Activated T-cell treated with anti-CD3 and anti-CD28 coated beads, Interleukin-2, amount 50 U/mL, for 4 hours (primary cell): ENCODE data around the gene PROSER1. TPM values are rescaled to one million over a fixed set of nuclear protein-coding genes. Genes with fewer than 3 reads are reported as not detected.

Experiments
- total RNA-seq, 3 donors: library from RNA; stranded (reverse); gene quantifications; one replicate each; pipeline ENCODE4 v1.2.1, GENCODE V29; 2021

The PROSER1 gene
- total RNA-seq, 3 donors from 2014 or later = 53.5 to 68.4 (median 59.6) TPM

Other genes with a start within 250 kb of the PROSER1 start
- gene STOML3, start 47.3 kb downstream of the PROSER1 start, total RNA-seq = not detected
- gene NHLRC3, start 367 bp upstream of the PROSER1 start, total RNA-seq = 1 to 10 TPM; 5.1 to 6.9 (median 6.0) TPM